Measurements from ENCODE around the gene CCND2.

GRCh38 chr12:4274396-4275015 lies 944 bp downstream of the CCND2 start:
- TF ChIP-seq, protein P1, sequence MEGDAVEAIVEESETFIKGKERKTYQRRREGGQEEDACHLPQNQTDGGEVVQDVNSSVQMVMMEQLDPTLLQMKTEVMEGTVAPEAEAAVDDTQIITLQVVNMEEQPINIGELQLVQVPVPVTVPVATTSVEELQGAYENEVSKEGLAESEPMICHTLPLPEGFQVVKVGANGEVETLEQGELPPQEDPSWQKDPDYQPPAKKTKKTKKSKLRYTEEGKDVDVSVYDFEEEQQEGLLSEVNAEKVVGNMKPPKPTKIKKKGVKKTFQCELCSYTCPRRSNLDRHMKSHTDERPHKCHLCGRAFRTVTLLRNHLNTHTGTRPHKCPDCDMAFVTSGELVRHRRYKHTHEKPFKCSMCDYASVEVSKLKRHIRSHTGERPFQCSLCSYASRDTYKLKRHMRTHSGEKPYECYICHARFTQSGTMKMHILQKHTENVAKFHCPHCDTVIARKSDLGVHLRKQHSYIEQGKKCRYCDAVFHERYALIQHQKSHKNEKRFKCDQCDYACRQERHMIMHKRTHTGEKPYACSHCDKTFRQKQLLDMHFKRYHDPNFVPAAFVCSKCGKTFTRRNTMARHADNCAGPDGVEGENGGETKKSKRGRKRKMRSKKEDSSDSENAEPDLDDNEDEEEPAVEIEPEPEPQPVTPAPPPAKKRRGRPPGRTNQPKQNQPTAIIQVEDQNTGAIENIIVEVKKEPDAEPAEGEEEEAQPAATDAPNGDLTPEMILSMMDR (conservative IDR thresholded peaks at IDR 0.05; ENCODE audit: low read depth, low read length), result no peak
- TF ChIP-seq EZH2 (IDR thresholded peaks at IDR 0.05; ENCODE audit: low read length, unreplicated experiment) (peak; percentile 89), EZH2phosphoT487 (IDR thresholded peaks at IDR 0.05; ENCODE audit: borderline replicate concordance, low read length) (0 out of 2 replicates have a peak, but pooled peaks have one; percentile 40)
